GM04504 (cell line): ENCODE measurements around the gene SLC6A16.

Experiments used
- DNase-seq: peaks from one replicate; pipeline ENCODE4 v3.0.0-alpha.2; 2012; ENCODE audit warnings: low read depth

The SLC6A16 gene

DNA sequence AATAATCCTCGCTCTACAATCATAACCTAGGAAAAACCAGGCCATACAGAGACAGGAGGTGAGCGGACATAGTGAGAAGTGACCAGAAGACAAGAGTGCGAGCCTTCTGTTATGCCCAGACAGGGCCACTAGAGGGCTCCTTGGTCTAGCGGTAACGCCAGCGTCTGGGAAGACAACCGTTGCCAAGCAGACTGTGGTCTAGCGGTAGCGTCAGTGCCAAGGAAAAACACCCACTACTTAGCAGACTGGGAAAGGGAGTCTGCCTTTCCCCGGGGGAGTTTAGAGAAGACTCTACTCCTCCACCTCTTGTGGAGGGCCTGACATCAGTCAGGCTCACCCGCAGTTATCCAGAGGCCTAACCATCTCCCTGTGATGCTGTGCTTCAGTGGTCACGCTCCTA is 58.6 kb downstream of the SLC6A16 start:
- peak; percentile 13 for DNase-seq

DNA sequence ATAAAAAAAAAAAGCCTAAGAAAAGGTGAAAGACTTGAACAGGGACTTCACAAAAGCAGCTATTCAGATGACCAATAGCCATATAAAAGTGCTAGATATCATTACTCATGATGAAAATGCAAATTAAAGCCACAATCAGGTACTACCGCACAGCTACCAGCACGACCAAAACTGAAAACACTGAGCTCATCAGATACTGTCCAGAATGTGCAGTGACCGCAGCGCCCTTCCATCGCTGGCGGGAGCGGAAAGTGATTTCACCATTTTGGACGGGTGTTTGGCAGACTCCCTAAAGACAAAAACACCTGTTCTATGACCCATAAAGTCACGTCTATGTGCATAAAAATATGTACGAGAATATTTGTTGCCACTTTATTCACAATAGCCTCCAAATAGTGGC is 60.7 kb downstream of the SLC6A16 start:
- DNase-seq: no peak

- no peak for DNase-seq
Observed at GRCh38 chr19:49261602-49262001, 63.4 kb downstream of the SLC6A16 start.

DNA sequence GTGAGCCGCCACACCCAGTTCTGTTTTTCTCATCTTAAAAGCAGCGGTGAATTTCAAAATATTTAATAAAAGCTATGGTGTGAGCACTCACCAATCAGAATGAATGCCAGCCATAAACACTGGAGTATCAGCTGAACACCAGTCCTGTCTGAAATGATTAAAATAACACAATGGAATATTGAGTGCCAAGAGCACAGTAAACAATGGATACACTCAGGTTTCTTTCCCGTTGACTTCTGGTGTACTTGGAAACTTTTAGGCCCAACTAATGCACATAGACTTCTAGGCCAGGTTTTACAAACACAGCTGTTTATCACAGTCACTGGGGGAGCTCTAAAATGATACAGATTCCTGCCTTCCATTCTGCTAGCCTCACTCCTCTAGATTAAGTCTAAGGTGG is 68.3 kb downstream of the SLC6A16 start:
- DNase-seq: no peak

- DNase-seq: no peak
Observed at GRCh38 chr19:49255674-49256073, 69.3 kb downstream of the SLC6A16 start.

DNA sequence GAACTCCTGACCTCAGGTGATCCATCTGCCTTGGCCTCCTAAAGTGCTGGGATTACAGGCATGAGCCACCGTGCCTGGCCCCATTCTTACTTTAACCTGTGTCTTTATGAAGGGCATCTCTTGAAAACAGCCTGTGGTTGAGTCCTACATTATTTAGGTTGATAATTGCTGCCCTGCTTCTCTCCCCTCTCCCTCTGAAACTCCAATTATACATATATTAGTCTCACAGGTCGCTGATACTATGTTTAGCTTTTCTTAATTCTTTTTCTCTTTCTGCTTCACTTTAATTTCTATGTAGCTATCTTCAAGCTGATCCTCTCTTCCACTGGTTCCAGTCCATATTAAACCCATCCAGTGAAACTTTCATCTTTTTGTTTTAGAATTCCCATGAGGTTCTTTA is 75.1 kb downstream of the SLC6A16 start:
- no peak for DNase-seq

DNA sequence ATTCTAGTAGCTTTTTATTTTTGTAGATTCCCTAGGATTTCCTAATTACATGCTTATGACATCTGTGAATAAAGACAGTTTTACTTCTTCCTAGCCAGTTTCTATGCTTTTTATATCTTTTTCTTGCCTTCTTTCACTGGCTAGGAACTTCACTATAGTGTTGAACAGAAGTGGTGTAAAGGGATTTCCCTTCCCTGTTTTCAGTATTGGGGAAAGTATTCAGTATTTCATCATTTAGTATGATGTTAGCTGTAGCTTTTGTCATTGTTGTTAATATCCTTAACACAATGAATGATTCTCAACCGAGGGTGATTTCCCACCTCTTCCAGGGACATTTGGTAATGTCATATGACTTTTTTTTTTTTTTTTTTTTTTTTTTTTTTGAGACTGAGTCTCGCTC is 77.3 kb downstream of the SLC6A16 start:
- DNase-seq: no peak

DNA sequence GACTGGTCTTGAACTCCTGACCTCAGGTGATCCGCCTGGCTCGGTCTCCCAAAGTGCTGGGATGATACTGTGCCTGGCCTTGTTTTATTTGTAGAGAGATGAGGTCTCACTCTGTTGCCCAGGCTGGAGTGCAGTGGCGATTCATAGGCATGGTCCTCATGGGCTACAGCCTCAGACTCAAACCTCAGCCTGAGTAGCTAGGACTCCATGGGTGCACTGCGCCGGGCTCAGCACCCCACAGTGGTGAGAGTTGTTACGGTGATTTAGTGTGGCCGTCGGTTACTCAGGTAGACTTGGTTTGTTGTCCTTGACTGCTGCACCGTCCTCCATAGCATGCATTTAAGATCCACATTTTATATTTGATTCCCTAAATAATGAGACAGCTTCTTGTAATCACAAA is 80.7 kb downstream of the SLC6A16 start:
- no peak for DNase-seq

DNA sequence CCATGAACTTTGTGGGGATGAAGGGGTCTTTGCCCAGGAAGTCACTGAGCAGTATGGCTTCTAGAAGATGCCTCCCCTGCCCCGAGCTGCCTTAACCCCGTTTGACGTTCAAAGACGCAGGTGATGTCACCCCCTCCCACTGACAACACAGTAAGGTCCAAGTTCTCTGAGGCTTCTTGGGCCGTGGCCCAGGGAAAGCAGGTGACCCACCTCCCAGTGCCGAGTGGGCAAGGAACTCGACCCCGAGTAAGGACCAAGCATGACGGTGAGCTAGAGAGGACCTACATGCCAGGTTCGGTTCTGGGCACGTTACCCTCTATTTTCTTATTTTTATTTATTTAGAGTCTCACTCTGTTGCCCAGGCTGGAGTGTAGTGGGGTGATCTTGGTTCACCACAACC is 81.3 kb downstream of the SLC6A16 start:
- DNase-seq: no peak

DNA sequence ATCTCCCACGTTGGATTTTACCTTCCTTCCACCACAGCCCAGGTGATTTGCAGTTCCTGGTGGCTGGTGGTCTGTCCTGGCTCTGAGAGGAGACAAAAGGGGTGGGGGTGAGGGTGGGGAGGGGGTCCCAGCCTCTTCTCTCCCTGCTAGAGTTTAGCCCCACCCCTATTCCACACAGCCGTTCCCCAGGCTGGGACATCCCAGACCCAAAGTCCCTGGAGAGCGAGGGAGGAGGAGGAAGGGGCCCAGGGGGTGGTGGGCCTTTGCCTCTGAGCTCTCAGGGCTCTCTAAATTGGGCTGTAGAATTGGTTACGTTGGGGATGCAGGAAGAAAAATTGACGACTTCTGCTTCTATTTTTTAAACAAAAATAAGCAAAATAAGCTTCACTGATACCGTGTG is 81.9 kb downstream of the SLC6A16 start:
- DNase-seq: no peak

DNA sequence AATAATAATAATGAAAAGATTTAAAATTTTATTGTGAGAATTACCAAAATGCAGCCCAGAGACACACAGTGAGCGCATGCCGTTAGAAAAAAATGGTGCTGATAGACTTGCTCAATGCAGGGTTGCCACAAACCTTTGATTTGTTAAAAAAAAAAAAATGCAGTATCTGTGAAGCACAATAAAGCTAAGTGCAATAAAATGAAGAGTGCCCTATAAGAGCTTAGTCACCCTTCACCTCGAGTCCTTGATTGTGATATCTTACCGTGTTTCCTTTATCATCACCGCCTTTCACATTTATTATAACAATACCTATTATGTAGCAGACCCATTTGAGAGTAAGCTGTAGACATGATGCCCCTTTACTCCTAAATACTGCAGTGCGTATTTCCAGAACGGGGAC is 83.2 kb downstream of the SLC6A16 start:
- no peak for DNase-seq
